Transverse colon (tissue), 4 donors: ENCODE results near the gene SPARC. TPM values are rescaled to one million over a fixed set of nuclear protein-coding genes. Genes with fewer than 3 reads are reported as not detected.
"Not testable (repeated sequence)": the region's sequence is repeated elsewhere in the genome, so short reads cannot be mapped to it uniquely, and the experiment has no call there.

Source experiments
- DNase-seq: peaks from one replicate; pipeline ENCODE4 v3.0.0-alpha.2; 2019
- H3K27ac ChIP-seq, 4 donors: fragments of 200-600 bp; sonication (generic); 2 replicates each; pipeline ENCODE4 v1.5.1; 2016 to 2018; ENCODE audit warnings: inconsistent platforms in 4 of 4
- H3K27me3 ChIP-seq: fragments of 200-600 bp; sonication (generic); 2 replicates; pipeline ENCODE4 v1.5.1; 2017; ENCODE audit warnings: inconsistent platforms
- H3K36me3 ChIP-seq, 4 donors: fragments of 200-600 bp; sonication (generic); 2 replicates each; pipeline ENCODE4 v1.5.1; 2017 to 2019; ENCODE audit warnings: inconsistent platforms in 4 of 4
- H3K4me1 ChIP-seq, 4 donors: fragments of 200-600 bp; sonication (generic); 2 replicates each; pipeline ENCODE4 v1.5.1; 2017 to 2020; ENCODE audit warnings: inconsistent platforms in 4 of 4
- H3K4me3 ChIP-seq, 4 donors: fragments of 200-600 bp; sonication (generic); 1 replicate in 1 of 4; 2 replicates in 3 of 4; pipeline versions ENCODE4 v1.5.1 to v1.6.1; 2017 to 2019; ENCODE audit warnings: inconsistent platforms in 4 of 4
- H3K9me3 ChIP-seq, 2 donors: fragments of 200-600 bp; sonication (generic); 2 replicates each; pipeline ENCODE4 v1.5.1; 2017 to 2019; ENCODE audit warnings: inconsistent platforms in 2 of 2
- CTCF ChIP-seq, 5 experiments: fragments of 200-600 bp in 3 of 5; fragments of 450-650 bp in 2 of 5; sonication (generic) in 3 of 5; IDR thresholded peaks; 1 replicate in 2 of 5; 2 replicates in 3 of 5; pipeline ENCODE4 v1.5.1; 2016 to 2017; ENCODE audit warnings: antibody characterized with exemption in 5 of 5, inconsistent platforms in 3 of 5, mild to moderate bottlenecking in 2 of 5, moderate library complexity in 1 of 5
- EP300 ChIP-seq: sonication (generic); formaldehyde crosslinking; IDR thresholded peaks from one replicate; pipeline ENCODE4 v1.6.1; 2017; ENCODE audit warnings: antibody characterized with exemption, low read depth
- POLR2A ChIP-seq: fragments of 450-650 bp; IDR thresholded peaks from one replicate; pipeline ENCODE4 v1.6.1; 2016; ENCODE audit warnings: antibody characterized with exemption, mild to moderate bottlenecking, moderate library complexity
- POLR2AphosphoS5 ChIP-seq, 3 donors: sonication (generic); formaldehyde crosslinking; IDR thresholded peaks; one replicate each; pipeline ENCODE4 v1.6.1; 2016; ENCODE audit warnings: antibody characterized with exemption in 3 of 3
- WGBS, 2 donors: methylation state at CpG; one replicate each; pipeline ENCODE4 v1.1.5; 2018; ENCODE audit warnings: low coverage in 1 of 2; 5-methylcytosine and 5-hydroxymethylcytosine counted together
- in situ Hi-C, 4 donors: fragments of 200-750 bp; cut with MboI; loops; one replicate each; pipeline versions ENCODE4 v1.15.0 to v1.15.1; 2017; ENCODE audit warnings: low sequenced_read_pairs in 3 of 4, low pct_ligation_motif_present in 1 of 4, low pct_unique_long_range_greater_than_20kb in 1 of 4
- intact Hi-C: fragments of 100-400 bp; cut with DNase I; formaldehyde crosslinking; loops from one replicate; pipeline ENCODE4 v1.15.1; 2023; ENCODE audit warnings: low total_unique reads
- total RNA-seq, 4 donors: library from RNA; depleted of rRNA; stranded (reverse); fragments of >200 nt; gene quantifications; one replicate each; pipeline ENCODE4 v1.1.0, GENCODE V29; 2016

Gene SPARC
- total RNA-seq, 4 donors from 2014 or later, result 47.9 to 267 (median 85.1) TPM

- Histone ChIP-seq H3K4me1 (peaks cover 5 to 64% (median 36%) of the 10 kb centered on the region in 4 donors), H3K4me3 (no peak overlapping the region), H3K36me3 (no peaks in the 10 kb centered on the region), H3K9me3 (no peaks in the 10 kb centered on the region), H3K27ac (peak overlapping the region; percentile 84 to 91 (median 90)), H3K27me3 (no peaks in the 10 kb centered on the region)
- intact Hi-C loops (no loop called here), in situ Hi-C loops (no loop called here)
- TF ChIP-seq POLR2A (no peak), CTCF (IDR thresholded peaks at IDR 0.05) (no peak), EP300 (no peak)
- 70 to 75% methylated on average over 2 to 6 of the region's 6 CpGs for WGBS, 2 donors
- no peak for DNase-seq
Measured at GRCh38 chr5:151682240-151682639, 4.5 kb downstream of the SPARC start.

GRCh38 chr5:151680944-151681427, 5.7 kb downstream of the SPARC start:
- 73% methylated on average over 5 of the region's 5 CpGs; no CpG with 5 or more reads in 1 of the 2 donors for WGBS, 2 donors
- intact Hi-C loops, result no loop called here
- DNase-seq, result no peak
- Histone ChIP-seq H3K4me1 (peaks cover 9 to 76% (median 44%) of the 10 kb centered on the region in 4 donors), H3K4me3 (no peak overlapping the region), H3K36me3 (no peaks in the 10 kb centered on the region), H3K27ac (peak overlapping the region; percentile 84 to 91 (median 90)), H3K9me3 (no peaks in the 10 kb centered on the region), H3K27me3 (no peaks in the 10 kb centered on the region)
- no peak for TF ChIP-seq CTCF (IDR thresholded peaks at IDR 0.05)
- in situ Hi-C loops, result no loop called here

- H3K4me1 ChIP-seq, result peaks cover 12 to 84% (median 52%) of the 10 kb centered on the region in 4 donors
- H3K4me3 ChIP-seq, intact Hi-C loops, DNase-seq, in situ Hi-C loops, H3K9me3 ChIP-seq, H3K36me3 ChIP-seq, H3K27me3 ChIP-seq: not testable (repeated sequence)
- WGBS, 2 donors, result 82 to 92% methylated on average over 2 to 7 of the region's 7 CpGs
- H3K27ac ChIP-seq, result peak overlapping the region; percentile 84 to 91 (median 90)
Measured at GRCh38 chr5:151680156-151680505, 6.6 kb downstream of the SPARC start.

- Histone ChIP-seq H3K27me3 (no peaks in the 10 kb centered on the region), H3K27ac (peak overlapping the region; percentile 65 to 88 (median 72)), H3K4me1 (peaks cover 12 to 86% (median 52%) of the 10 kb centered on the region in 4 donors), H3K4me3 (no peak overlapping the region), H3K9me3 (no peaks in the 10 kb centered on the region), H3K36me3 (no peaks in the 10 kb centered on the region)
- in situ Hi-C loops (no loop called here), intact Hi-C loops (no loop called here)
- WGBS, 2 donors, result 67 to 76% methylated on average over 3 to 8 of the region's 8 CpGs
- no peak for TF ChIP-seq CTCF (IDR thresholded peaks at IDR 0.05)
- TF ChIP-seq POLR2AphosphoS5 (IDR thresholded peaks at IDR 0.05), result no peak
- no peak for TF ChIP-seq EP300
- no peak for TF ChIP-seq POLR2A
- DNase-seq, result no peak
Measured at GRCh38 chr5:151679421-151680155, 7.1 kb downstream of the SPARC start.

- no peak for DNase-seq
- in situ Hi-C loops (no loop called here), intact Hi-C loops (no loop called here)
- Histone ChIP-seq H3K9me3 (no peaks in the 10 kb centered on the region), H3K4me1 (peaks cover 12 to 83% (median 50%) of the 10 kb centered on the region in 4 donors), H3K27ac (peak overlapping the region; percentile 65 to 88 (median 72)), H3K36me3 (no peaks in the 10 kb centered on the region), H3K27me3 (no peaks in the 10 kb centered on the region), H3K4me3 (no peak overlapping the region)
- TF ChIP-seq CTCF (IDR thresholded peaks at IDR 0.05) (no peak), EP300 (no peak), POLR2A (no peak), POLR2AphosphoS5 (IDR thresholded peaks at IDR 0.05) (no peak)
- 69% methylated on average over 5 of the region's 5 CpGs; no CpG with 5 or more reads in 1 of the 2 donors for WGBS, 2 donors
Measured at GRCh38 chr5:151678713-151679112, 8.0 kb downstream of the SPARC start.
